ENCODE measurements around the gene PLCB1.

PLCB1 gene

DNA sequence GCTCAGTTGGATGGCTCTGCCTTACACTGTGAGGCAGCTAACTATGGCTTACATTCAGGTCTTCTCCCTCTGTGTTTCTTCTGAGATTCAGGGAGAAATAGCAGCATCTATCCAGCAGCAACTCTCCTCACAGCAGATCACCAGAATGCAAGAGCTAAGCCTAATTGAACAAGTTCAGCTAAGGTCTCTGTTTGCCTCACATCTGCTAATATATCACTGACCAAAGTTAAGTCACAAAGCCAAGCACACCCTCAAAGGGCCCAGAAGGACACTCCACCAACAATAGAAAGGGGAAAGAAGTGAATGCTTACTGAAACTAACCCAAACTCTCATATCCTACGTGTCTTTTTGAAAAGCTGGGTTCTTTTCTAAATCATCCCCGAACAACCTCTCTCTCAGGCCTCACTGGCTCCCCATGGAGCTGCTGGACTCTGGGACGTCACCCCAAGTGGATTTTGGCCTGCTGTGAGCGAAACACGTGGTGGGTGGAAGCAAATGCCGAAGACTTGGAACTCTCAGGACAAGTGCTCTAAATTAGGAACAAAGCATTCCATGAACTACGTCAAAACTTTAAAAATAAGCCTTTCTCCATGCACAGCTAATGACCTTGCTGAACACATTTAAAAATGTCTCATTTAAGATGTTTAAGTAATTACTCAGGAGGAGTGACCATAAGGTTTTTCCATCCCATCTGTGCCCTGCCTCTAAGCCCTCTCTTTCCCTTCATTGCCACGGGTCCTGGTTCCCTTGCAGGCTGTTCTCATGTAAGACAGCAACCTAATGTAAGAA, 769.4 kb downstream of the PLCB1 start:
- no peak overlapping the region for H3K4me3 Mint-ChIP-seq
- peaks cover 13% of the 10 kb centered on the region for H3K4me1 Mint-ChIP-seq
- H3K27ac Mint-ChIP-seq = no peak overlapping the region
- H3K9me3 Mint-ChIP-seq = peaks cover 18% of the 10 kb centered on the region
- no peak for DNase-seq
- H3K27me3 Mint-ChIP-seq (ENCODE audit: low read depth, poor library complexity) = peaks cover 4% of the 10 kb centered on the region
- H3K36me3 Mint-ChIP-seq (ENCODE audit: low read depth) = peaks cover 5% of the 10 kb centered on the region
- TF ChIP-seq, protein P1, sequence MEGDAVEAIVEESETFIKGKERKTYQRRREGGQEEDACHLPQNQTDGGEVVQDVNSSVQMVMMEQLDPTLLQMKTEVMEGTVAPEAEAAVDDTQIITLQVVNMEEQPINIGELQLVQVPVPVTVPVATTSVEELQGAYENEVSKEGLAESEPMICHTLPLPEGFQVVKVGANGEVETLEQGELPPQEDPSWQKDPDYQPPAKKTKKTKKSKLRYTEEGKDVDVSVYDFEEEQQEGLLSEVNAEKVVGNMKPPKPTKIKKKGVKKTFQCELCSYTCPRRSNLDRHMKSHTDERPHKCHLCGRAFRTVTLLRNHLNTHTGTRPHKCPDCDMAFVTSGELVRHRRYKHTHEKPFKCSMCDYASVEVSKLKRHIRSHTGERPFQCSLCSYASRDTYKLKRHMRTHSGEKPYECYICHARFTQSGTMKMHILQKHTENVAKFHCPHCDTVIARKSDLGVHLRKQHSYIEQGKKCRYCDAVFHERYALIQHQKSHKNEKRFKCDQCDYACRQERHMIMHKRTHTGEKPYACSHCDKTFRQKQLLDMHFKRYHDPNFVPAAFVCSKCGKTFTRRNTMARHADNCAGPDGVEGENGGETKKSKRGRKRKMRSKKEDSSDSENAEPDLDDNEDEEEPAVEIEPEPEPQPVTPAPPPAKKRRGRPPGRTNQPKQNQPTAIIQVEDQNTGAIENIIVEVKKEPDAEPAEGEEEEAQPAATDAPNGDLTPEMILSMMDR (IDR thresholded peaks at IDR 0.05) = no peak

DNA sequence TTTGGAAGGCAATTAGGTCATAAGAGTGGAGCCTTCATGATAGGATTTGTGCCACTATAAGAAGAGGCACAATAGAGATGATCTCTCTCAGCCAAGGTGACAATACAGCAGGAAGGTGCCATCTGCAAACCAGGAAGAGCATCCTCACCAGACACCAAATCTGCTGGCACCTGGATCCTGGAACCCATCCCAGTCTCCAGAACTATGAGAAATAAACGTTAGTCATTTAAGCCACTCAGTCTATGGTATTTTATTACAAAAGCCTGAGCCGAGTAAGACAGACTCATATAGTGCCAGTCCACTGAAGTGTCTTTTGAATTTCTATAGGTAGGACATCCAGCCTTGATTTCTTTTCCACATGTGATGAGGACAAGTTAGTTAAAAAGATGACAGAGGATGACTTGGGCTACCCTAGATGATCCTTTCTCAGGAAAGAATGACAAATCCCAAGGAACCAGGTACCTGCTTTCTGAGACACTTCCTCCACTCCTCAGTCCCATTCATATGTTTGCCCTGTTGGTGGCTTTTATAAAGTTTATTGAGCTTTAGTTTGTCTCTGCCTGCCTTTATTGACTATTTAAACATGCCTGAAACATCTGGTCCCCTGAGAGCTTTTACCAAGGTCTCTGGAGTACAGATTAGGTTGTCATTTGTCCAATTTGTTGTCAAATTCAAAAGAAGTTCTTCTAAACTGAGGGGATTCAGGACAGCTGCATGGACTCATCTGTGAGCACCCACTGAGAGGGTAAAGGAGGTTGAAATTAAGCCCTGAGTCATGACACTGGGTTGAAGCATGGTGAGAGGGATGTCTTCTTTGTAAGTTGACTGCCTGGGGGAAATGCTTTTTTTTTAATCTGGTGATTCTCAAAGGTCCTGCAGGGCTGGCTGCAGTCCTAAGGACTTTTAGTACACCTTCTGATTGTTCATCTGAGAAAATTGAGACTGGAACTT, 771.9 kb downstream of the PLCB1 start:
- peaks cover 13% of the 10 kb centered on the region for H3K4me1 Mint-ChIP-seq
- H3K27ac Mint-ChIP-seq = no peak overlapping the region
- no peak overlapping the region for H3K4me3 Mint-ChIP-seq
- TF ChIP-seq, protein P1 (IDR thresholded peaks at IDR 0.05) = no peak
- no peaks in the 10 kb centered on the region for H3K36me3 Mint-ChIP-seq (ENCODE audit: low read depth)
- no peak for DNase-seq
- peaks cover 6% of the 10 kb centered on the region for H3K27me3 Mint-ChIP-seq (ENCODE audit: low read depth, poor library complexity)
- H3K9me3 Mint-ChIP-seq = peaks cover 4% of the 10 kb centered on the region

DNA sequence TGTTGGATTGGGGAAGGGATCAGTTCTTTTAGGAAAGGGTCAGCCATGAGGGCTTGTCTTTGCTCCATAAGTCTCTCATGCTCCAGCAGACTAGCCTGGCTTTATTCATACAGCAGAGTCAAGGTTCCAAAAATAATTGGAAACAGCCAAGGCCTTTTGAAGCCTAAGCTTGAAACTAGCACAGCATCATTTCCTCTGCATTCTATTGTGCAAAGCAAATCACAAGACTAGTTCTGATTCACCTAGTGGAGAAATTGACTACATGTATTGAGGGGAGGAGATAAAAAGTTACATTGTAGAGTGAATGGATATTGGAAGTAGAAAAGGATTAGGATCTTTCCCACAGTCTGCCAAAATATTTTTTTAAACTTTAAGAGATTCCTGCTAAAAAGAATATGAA, 777.5 kb downstream of the PLCB1 start:
- peaks cover 5% of the 10 kb centered on the region for H3K36me3 Mint-ChIP-seq (ENCODE audit: low read depth)
- H3K27me3 Mint-ChIP-seq (ENCODE audit: low read depth, poor library complexity) = peaks cover 3% of the 10 kb centered on the region
- no peak for DNase-seq
- no peak overlapping the region for H3K4me3 Mint-ChIP-seq
- H3K9me3 Mint-ChIP-seq = peaks cover 17% of the 10 kb centered on the region
- TF ChIP-seq, protein P1 (IDR thresholded peaks at IDR 0.05) = no peak
- H3K27ac Mint-ChIP-seq = no peak overlapping the region
- peaks cover 9% of the 10 kb centered on the region for H3K4me1 Mint-ChIP-seq

DNA sequence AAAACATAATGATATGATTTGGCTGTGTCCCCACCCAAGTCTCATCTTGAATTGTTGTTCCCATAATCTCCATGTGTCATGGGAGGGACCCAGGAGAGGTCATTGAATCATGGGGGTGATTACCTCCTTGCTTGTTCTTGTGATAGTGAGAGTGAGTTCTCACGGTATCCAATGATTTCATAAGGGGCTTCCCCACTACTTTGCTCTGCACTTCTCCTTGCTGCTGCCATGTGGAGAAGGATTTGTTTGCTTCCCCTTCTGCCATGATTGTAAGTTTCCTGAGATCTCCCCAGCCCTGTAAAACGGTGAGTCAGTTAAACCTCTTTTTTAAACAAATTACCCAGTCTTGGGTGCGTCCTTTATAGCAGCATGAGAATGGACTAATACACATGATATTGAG, 780.0 kb downstream of the PLCB1 start:
- peaks cover 12% of the 10 kb centered on the region for H3K4me1 Mint-ChIP-seq
- TF ChIP-seq, protein P1 (IDR thresholded peaks at IDR 0.05) = no peak
- H3K36me3 Mint-ChIP-seq (ENCODE audit: low read depth) = peaks cover 20% of the 10 kb centered on the region
- H3K27ac Mint-ChIP-seq = no peak overlapping the region
- no peak overlapping the region for H3K4me3 Mint-ChIP-seq
- peaks cover 31% of the 10 kb centered on the region for H3K9me3 Mint-ChIP-seq
- no peak for DNase-seq
- H3K27me3 Mint-ChIP-seq (ENCODE audit: low read depth, poor library complexity) = peaks cover 3% of the 10 kb centered on the region

DNA sequence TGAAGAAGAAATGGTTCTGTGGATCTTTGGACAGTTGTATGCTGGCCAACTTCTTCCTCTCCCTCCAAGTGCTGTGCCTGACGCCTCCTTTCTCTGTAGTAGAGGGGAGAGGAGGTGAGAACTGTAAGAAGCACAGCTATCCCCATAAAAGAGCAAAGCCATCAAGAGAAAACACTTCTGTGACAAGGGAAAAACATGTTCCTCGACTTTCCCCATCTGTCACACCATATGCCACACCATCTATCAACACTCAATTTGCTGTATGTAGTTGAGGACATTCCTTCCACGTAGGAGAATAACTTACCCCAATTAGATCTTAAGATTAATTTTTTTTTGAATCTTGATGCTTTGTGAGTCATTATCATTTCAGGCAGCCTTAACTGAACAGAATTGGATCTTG, 780.7 kb downstream of the PLCB1 start:
- peaks cover 1% of the 10 kb centered on the region for H3K27me3 Mint-ChIP-seq (ENCODE audit: low read depth, poor library complexity)
- no peak overlapping the region for H3K27ac Mint-ChIP-seq
- no peak for DNase-seq
- peaks cover 20% of the 10 kb centered on the region for H3K36me3 Mint-ChIP-seq (ENCODE audit: low read depth)
- H3K4me3 Mint-ChIP-seq = no peak overlapping the region
- peaks cover 31% of the 10 kb centered on the region for H3K9me3 Mint-ChIP-seq
- H3K4me1 Mint-ChIP-seq = peaks cover 12% of the 10 kb centered on the region
- TF ChIP-seq, protein P1 (IDR thresholded peaks at IDR 0.05) = no peak
